Activated naive CD8-positive, alpha-beta T cell treated with anti-CD3 and anti-CD28 coated beads, Interleukin-2, amount 10 ng/mL, durations not matched to agents 7 days and 5 days (primary cell): ENCODE measurements around the gene SEMA5A. TPM values are rescaled to one million over a fixed set of nuclear protein-coding genes. Genes with fewer than 3 reads are reported as not detected.

Experiments used
- ATAC-seq: fragments of 150-1000 bp; cut with Tn5 transposase; one replicate; pipeline ENCODE4 v1.10.0; 2021; ENCODE audit warnings: low read depth, moderate library complexity
- POLR2A ChIA-PET: fragments of 350-600 bp; sonication (Branson Sonifier 250); formaldehyde crosslinking; loops from one replicate; lab custom pipeline; 2021; ENCODE audit warnings: antibody characterized with exemption; lab: Charles Lee
- DNase-seq: peaks from one replicate; pipeline ENCODE4 v3.0.0; 2021
- H3K27ac Mint-ChIP-seq: one replicate; pipeline ENCODE4 v1.8.0; 2022; ENCODE audit warnings: mild to moderate bottlenecking, mixed read lengths
- H3K27me3 Mint-ChIP-seq: one replicate; pipeline ENCODE4 v1.8.0; 2022; ENCODE audit warnings: mild to moderate bottlenecking, moderate library complexity, mixed read lengths
- H3K36me3 Mint-ChIP-seq: one replicate; pipeline ENCODE4 v1.8.0; 2021; ENCODE audit warnings: mild to moderate bottlenecking, mixed read lengths
- H3K4me1 Mint-ChIP-seq: one replicate; pipeline ENCODE4 v1.8.0; 2021; ENCODE audit warnings: mixed read lengths
- H3K4me3 Mint-ChIP-seq: one replicate; pipeline ENCODE4 v1.8.0; 2022; ENCODE audit warnings: mild to moderate bottlenecking, moderate library complexity, mixed read lengths
- H3K9me3 Mint-ChIP-seq: one replicate; pipeline ENCODE4 v1.8.0; 2021; ENCODE audit warnings: mixed read lengths
- total RNA-seq, 2 experiments: library from RNA; stranded (reverse); gene quantifications; one replicate each; pipeline ENCODE4 v1.2.3, GENCODE V29; 2021

SEMA5A gene
- total RNA-seq, 2 experiments from 2014 or later = 0.03 to 0.14 TPM

DNA sequence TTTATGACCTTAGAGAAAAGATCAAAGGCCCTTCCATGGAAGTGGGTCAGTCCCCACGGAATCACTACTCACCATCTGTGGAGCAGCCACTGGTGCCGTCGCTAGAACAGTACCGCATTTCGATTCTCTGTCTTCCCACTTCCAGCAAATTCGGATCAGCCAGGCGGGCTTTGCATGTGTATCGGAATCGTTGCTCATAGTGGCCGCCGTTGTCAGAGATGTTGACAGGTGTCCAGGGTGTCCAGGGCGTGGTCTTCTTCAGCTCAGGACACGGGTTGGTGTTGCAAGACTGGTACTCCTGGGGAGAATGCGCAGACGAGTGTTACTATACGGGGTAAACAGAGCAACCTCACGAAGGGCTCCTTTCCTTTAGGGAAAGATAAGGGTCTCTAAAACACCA, 479.5 kb downstream of the SEMA5A start:
- no peaks in the 10 kb centered on the region for H3K4me1 Mint-ChIP-seq
- DNase-seq (no peak), ATAC-seq (no peak)
- POLR2A ChIA-PET = no interaction called here
- H3K27ac Mint-ChIP-seq = no peak overlapping the region
- no peak overlapping the region for H3K4me3 Mint-ChIP-seq
- peaks cover 2% of the 10 kb centered on the region for H3K9me3 Mint-ChIP-seq
- H3K27me3 Mint-ChIP-seq = no peaks in the 10 kb centered on the region
- no peaks in the 10 kb centered on the region for H3K36me3 Mint-ChIP-seq

DNA sequence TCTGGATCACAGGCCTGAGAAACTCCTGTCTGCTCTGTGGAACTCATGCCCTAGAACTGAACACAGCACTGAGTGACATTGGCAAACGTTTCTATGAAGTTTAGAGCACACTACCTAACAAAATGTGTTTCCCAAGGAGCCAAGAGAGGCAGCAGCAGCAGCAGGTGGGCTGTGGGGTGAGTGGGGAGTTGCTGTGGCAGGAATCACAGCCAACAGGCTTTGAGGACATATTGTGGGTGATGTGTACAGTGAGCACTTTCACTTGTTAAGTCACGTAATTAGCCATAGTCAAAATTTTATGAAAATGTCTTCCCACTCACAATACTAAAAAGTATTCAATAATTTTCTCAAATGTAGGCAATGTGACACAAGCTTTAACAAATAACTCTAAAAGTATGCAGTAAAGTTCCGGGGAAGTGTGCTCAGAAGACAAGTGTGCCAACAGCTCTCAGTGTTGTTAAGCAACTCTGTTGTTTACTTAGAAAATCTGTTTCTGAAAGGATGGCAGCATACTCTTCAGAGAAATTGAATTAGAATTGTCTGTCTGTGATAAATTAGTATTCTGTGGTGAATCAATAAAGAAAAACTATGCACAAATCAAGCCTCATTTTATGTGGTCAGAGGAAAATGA, 482.1 kb downstream of the SEMA5A start:
- ATAC-seq (no peak), DNase-seq (no peak)
- H3K4me1 Mint-ChIP-seq = no peaks in the 10 kb centered on the region
- no peaks in the 10 kb centered on the region for H3K27me3 Mint-ChIP-seq
- no peak overlapping the region for H3K4me3 Mint-ChIP-seq
- POLR2A ChIA-PET = no interaction called here
- H3K27ac Mint-ChIP-seq = no peak overlapping the region
- H3K9me3 Mint-ChIP-seq = peaks cover 3% of the 10 kb centered on the region
- no peaks in the 10 kb centered on the region for H3K36me3 Mint-ChIP-seq

DNA sequence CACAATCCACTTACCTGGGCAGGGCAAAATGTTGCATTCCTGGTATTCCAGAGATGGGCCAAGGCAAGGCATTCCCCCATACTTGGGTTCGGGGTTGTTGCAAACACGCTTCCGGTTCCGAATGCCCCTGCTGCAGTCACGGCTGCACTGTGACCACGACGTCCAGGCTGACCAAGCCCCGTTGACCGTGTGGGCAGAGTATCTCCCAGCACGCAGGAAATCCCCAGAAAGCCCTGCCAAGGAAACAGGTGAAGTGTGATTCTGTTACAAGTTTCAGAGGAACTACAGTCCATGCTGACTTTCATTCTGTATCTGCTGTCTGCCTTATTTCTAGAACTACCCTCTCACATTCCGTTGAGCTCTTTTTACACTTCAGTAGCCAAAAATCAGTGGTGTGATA, 483.0 kb downstream of the SEMA5A start:
- no peak overlapping the region for H3K4me3 Mint-ChIP-seq
- H3K36me3 Mint-ChIP-seq = no peaks in the 10 kb centered on the region
- no peak overlapping the region for H3K27ac Mint-ChIP-seq
- H3K9me3 Mint-ChIP-seq = peaks cover 3% of the 10 kb centered on the region
- ATAC-seq = no peak
- POLR2A ChIA-PET = no interaction called here
- no peaks in the 10 kb centered on the region for H3K27me3 Mint-ChIP-seq
- H3K4me1 Mint-ChIP-seq = no peaks in the 10 kb centered on the region
- DNase-seq = no peak

DNA sequence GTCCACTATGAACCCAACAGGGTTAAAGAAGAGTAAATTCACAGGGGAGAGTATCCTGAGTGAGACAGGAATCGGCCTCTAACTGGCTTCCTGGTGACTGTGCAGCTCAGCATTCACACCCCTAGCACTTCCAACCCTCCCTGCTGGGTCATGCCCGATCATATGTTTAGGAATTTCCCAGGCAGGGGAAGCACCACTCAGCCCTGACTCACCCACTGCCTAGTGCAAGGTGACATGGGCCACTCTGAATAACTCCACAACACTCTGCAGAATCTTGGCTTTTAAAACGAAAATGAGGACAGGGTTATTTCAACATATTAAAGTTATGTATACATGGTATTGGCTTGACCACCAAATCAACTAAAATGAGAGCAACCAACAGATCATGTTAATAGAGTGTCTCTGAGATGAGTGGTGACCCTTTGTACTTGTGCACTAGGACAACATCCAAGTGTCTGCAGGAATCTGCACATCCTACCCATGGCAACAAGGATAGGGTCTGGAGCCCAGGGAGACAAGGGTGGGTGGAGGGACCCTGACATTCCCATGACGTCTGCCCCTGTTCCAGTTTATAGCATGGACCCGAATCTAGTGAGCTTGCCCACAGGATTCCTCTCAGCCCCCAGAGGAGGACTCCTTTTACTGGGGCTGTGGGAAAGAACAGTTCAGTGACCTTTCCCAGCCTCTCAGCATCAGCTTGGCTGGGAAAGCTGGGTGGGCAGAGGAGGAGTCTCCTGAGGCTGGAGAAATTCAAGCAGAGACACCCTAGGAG, 485.8 kb downstream of the SEMA5A start:
- ATAC-seq (no peak), DNase-seq (no peak)
- no peak overlapping the region for H3K4me3 Mint-ChIP-seq
- H3K36me3 Mint-ChIP-seq = no peaks in the 10 kb centered on the region
- no peaks in the 10 kb centered on the region for H3K4me1 Mint-ChIP-seq
- no peak overlapping the region for H3K27ac Mint-ChIP-seq
- peaks cover 3% of the 10 kb centered on the region for H3K9me3 Mint-ChIP-seq
- POLR2A ChIA-PET = no interaction called here
- H3K27me3 Mint-ChIP-seq = no peaks in the 10 kb centered on the region

DNA sequence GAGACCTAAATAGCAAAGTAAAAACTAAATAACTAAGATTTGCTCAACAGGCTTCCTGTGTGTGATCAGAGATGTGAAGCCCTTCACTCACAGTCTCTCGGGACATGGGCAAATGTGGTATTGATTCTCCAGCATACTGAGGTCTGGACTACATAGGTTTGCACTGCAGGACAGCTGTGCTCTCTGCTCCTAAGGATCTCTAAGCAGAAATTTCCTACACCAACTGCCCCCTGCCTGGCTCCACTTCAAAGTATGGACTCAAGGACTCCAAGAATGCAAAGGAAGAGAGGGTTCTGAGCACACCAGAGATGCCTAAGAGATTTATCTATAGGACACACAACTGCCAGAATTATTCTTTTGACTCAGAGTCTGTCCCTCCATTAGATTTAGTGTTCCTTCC, 487.2 kb downstream of the SEMA5A start:
- ATAC-seq = no peak
- no peak overlapping the region for H3K27ac Mint-ChIP-seq
- H3K4me3 Mint-ChIP-seq = no peak overlapping the region
- POLR2A ChIA-PET = no interaction called here
- H3K36me3 Mint-ChIP-seq = no peaks in the 10 kb centered on the region
- no peaks in the 10 kb centered on the region for H3K27me3 Mint-ChIP-seq
- peaks cover 3% of the 10 kb centered on the region for H3K9me3 Mint-ChIP-seq
- DNase-seq = no peak
- no peaks in the 10 kb centered on the region for H3K4me1 Mint-ChIP-seq

DNA sequence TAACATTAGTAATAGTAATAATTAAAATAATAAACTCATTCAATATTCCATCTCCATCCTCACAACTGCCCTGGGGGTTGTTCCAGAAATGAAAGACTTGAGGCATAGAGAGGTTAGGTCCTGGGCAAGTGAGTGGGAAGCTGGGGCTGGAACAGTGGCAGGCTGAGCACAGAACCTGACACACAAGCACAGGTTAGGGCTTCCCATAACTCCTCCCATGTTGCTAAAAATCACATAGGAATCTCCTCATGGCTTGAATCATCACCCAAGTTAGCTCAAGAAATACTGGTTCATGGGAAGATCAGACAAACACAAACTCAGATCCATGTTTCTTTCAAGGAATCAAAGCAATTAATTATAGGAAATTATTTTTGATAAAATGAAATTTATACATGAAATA, 487.7 kb downstream of the SEMA5A start:
- no peak for DNase-seq
- POLR2A ChIA-PET = no interaction called here
- peaks cover 3% of the 10 kb centered on the region for H3K9me3 Mint-ChIP-seq
- no peak overlapping the region for H3K4me3 Mint-ChIP-seq
- no peaks in the 10 kb centered on the region for H3K4me1 Mint-ChIP-seq
- no peak overlapping the region for H3K27ac Mint-ChIP-seq
- no peak for ATAC-seq
- no peaks in the 10 kb centered on the region for H3K36me3 Mint-ChIP-seq
- no peaks in the 10 kb centered on the region for H3K27me3 Mint-ChIP-seq

DNA sequence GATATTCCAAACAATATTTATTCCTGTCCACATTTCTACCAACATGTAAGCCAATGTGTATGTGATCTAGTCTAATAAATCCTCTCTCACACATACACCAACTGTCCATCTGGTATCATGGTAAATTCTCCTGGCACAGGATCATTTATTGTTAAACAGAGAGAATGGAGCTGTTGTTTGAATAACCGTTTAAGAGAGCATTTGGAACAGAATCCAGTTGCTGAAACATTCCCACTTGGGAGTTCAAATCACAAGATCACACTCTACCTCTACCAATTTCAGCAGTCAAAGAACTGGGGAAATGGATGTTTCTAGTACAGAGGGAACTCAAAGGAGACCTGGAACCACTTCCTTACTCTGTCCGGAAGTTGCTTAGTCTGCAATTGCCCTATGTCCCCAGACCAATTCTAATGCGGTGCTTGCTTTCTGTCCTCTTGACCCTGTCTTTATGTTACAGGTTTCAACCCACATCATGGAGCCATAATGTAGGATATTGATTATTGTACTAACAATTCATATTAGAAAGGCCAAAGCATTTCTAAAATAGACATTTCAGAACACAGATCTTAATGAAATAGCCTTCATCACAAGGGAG, 488.4 kb downstream of the SEMA5A start:
- H3K4me3 Mint-ChIP-seq = no peak overlapping the region
- no peak overlapping the region for H3K27ac Mint-ChIP-seq
- no peaks in the 10 kb centered on the region for H3K27me3 Mint-ChIP-seq
- no peak for DNase-seq
- no peak for ATAC-seq
- H3K36me3 Mint-ChIP-seq = no peaks in the 10 kb centered on the region
- H3K4me1 Mint-ChIP-seq = no peaks in the 10 kb centered on the region
- POLR2A ChIA-PET = no interaction called here
- H3K9me3 Mint-ChIP-seq = peaks cover 1% of the 10 kb centered on the region

DNA sequence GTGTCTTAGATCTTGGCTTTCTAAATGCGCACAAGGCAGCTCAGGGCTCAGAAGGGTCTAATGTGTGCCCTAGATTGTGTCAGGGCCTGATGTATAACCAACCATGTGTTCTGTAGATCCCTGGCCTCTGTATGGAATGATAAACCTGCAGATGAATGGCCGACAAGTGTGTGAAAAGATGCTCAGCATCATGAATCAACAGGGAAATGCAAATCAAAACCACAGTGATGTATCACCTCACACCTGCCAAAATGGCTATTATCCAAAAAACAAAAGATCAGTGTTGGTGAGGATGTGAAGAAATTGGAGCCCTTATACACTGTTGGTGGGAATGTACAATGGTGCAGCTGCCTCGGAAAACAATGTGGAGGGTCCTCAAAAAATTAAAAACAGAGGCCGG, 489.8 kb downstream of the SEMA5A start:
- no peak overlapping the region for H3K4me3 Mint-ChIP-seq
- POLR2A ChIA-PET = no interaction called here
- H3K4me1 Mint-ChIP-seq = no peaks in the 10 kb centered on the region
- no peaks in the 10 kb centered on the region for H3K27me3 Mint-ChIP-seq
- H3K9me3 Mint-ChIP-seq = no peaks in the 10 kb centered on the region
- DNase-seq (no peak), ATAC-seq (no peak)
- H3K27ac Mint-ChIP-seq = no peak overlapping the region
- no peaks in the 10 kb centered on the region for H3K36me3 Mint-ChIP-seq

DNA sequence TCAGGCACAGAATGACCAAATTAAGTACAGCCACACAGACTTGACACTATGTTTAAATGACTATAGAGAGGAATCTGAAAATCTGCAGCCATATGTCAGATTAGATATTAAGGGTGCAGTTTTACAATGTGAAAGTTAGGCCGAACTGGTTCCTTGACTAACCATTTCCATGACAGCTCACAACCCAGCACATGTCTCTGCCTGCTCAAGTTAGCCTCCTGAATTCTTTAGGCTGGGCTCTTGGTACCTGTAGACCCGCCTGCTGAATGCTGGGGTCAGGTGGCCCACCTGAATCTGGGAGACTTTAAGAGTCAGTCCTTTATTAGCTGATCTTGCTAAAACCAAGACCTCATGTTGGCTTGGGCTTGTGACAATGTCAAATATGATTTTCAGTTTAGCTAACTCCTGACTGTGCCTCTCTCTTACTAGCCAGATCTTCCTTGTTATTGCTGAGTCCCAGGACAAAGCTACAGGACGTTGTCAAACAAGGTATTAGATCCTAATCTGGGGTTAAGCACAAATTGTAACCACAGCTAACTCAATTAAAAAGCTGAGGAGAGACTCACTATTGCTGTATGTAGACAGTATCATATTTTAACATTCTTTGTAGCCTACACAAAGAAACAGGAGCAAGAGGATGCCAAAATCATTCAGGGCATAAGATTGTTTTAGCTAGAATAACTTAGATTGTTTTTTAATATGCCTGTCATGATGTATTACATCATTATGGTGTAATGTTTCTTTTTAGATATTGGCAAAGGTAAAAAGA, 490.9 kb downstream of the SEMA5A start:
- H3K27ac Mint-ChIP-seq = no peak overlapping the region
- DNase-seq = no peak
- no peaks in the 10 kb centered on the region for H3K27me3 Mint-ChIP-seq
- no peak overlapping the region for H3K4me3 Mint-ChIP-seq
- H3K9me3 Mint-ChIP-seq = peaks cover 2% of the 10 kb centered on the region
- POLR2A ChIA-PET = no interaction called here
- no peaks in the 10 kb centered on the region for H3K36me3 Mint-ChIP-seq
- no peak for ATAC-seq
- H3K4me1 Mint-ChIP-seq = no peaks in the 10 kb centered on the region

DNA sequence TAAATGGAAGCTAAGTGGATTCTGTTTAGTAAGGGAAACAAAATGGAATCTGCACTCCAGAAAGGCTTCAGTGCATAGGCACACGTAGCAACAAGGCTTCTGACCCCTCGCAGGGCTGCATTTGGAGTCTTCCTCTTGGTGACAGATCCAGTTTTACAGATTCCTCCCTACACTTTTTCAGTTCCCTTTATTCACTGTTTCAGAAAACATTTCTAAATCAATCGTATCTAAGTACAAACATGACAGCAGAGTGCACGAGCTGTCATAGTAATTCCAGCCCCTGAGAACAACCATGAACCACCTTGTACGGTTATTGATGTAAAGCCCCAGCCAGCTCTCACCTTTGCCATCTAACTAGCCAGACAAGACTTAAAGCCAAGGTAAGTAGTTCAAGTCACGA, 491.6 kb downstream of the SEMA5A start:
- Mint-ChIP-seq H3K27ac (no peak overlapping the region), H3K9me3 (peaks cover 2% of the 10 kb centered on the region), H3K4me3 (no peak overlapping the region), H3K4me1 (no peaks in the 10 kb centered on the region), H3K36me3 (no peaks in the 10 kb centered on the region), H3K27me3 (no peaks in the 10 kb centered on the region)
- no peak for DNase-seq
- POLR2A ChIA-PET = no interaction called here
- no peak for ATAC-seq

DNA sequence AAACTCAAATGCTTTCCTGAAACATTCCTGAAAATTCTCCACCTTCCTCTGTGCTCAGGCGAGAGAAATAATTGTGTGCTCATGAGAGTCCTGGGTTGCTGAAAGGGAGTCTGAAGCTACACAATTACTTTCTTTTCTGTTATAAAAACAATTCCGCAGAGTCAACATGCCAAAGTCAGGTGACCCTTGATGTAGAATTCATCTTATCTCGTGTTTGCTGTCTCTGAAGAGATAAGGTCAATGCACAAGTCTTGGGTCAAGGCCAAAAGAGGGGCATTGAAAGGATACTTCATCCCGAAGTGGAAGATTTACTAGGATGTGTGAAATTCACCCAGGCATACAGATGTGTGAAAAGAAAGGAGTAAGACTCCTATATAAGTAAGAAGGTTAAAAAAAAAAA, 493.5 kb downstream of the SEMA5A start:
- H3K27ac Mint-ChIP-seq = no peak overlapping the region
- ATAC-seq = no peak
- H3K4me3 Mint-ChIP-seq = no peak overlapping the region

DNA sequence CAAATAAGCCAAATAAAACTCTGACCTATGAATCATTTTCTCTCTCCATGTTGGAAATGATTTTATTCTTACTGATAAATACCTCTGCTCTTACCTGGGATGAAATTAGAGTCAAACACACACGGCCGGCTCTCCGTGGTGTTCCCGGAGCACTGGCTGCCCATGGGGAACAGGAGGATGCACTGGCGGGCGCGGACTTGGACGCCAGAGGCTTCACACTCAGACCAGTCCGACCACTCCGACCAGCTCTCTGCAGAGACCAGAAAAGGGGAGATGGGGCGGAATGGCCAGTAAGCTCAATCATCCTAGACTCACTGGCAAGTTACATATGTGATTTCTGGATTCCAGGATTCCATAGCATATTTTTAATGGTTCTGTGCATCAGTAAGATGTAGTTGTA, 494.1 kb downstream of the SEMA5A start:
- no peaks in the 10 kb centered on the region for H3K4me1 Mint-ChIP-seq
- H3K27me3 Mint-ChIP-seq = no peaks in the 10 kb centered on the region
- H3K27ac Mint-ChIP-seq = no peak overlapping the region
- H3K36me3 Mint-ChIP-seq = no peaks in the 10 kb centered on the region
- no peak overlapping the region for H3K4me3 Mint-ChIP-seq
- ATAC-seq = no peak
- peaks cover 2% of the 10 kb centered on the region for H3K9me3 Mint-ChIP-seq
- POLR2A ChIA-PET = no interaction called here
- DNase-seq = no peak

More for the DNA sequence above, 493.5 kb downstream of the SEMA5A start:
- POLR2A ChIA-PET = no interaction called here
- Mint-ChIP-seq H3K27me3 (no peaks in the 10 kb centered on the region), H3K9me3 (peaks cover 2% of the 10 kb centered on the region), H3K4me1 (no peaks in the 10 kb centered on the region), H3K36me3 (no peaks in the 10 kb centered on the region)
- DNase-seq = no peak

DNA sequence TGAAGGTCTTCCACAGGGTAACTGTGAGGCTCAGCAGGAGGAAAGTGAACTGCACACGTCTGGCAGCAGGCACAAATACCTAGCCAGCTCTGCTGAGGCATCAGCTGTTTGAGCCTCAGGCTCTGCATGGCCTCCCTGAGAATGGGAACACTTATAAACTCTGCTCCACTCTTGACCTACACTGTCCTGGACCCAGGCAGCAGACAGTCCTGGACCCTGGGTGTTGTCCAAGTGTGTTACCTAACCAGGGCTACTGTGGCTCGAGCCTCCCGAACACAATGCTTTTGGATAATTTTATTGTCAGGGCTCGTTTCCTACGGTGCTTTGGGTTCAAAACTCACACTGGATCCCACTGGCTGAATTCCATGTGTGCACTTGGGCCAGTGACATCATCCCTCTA, 497.9 kb downstream of the SEMA5A start:
- DNase-seq (no peak), ATAC-seq (no peak)
- H3K9me3 Mint-ChIP-seq = peaks cover 2% of the 10 kb centered on the region
- H3K27me3 Mint-ChIP-seq = no peaks in the 10 kb centered on the region
- H3K27ac Mint-ChIP-seq = no peak overlapping the region
- no peaks in the 10 kb centered on the region for H3K36me3 Mint-ChIP-seq
- H3K4me1 Mint-ChIP-seq = no peaks in the 10 kb centered on the region
- POLR2A ChIA-PET = no interaction called here
- H3K4me3 Mint-ChIP-seq = no peak overlapping the region
